Natural killer cell (primary cell): ENCODE data around the gene SDCBP2. TPM values are rescaled to one million over a fixed set of nuclear protein-coding genes. Genes with fewer than 3 reads are reported as not detected.

Experiments
- ATAC-seq, 3 donors: fragments of 150-1000 bp in 2 of 3; fragments of 200-7000 bp in 1 of 3; cut with Tn5 transposase; 1 replicate in 1 of 3; 2 replicates in 2 of 3; pipeline ENCODE4 v1.10.0; 2021; ENCODE audit warnings: mild to moderate bottlenecking in 2 of 3, moderate library complexity in 2 of 3
- DNase-seq, 2 donors: peaks; one replicate each; pipeline versions ENCODE4 v3.0.0 to v3.0.0-alpha.2; 2013 to 2021; ENCODE audit warnings: mixed read lengths in 1 of 2
- H3K27ac ChIP-seq: one replicate; pipeline ENCODE4 v1.5.1; 2013; ENCODE audit warnings: mild to moderate bottlenecking, low read length
- H3K27me3 ChIP-seq: one replicate; pipeline ENCODE4 v1.6.1; 2013; ENCODE audit warnings: low read length; ENCODE audit not compliant: control insufficient read depth, insufficient read depth
- H3K36me3 ChIP-seq: one replicate; pipeline ENCODE4 v1.6.1; 2013; ENCODE audit warnings: low read length; ENCODE audit not compliant: control insufficient read depth, insufficient read depth
- H3K4me1 ChIP-seq: one replicate; pipeline ENCODE4 v1.6.1; 2013; ENCODE audit warnings: low read length; ENCODE audit not compliant: control insufficient read depth, insufficient read depth
- H3K4me3 ChIP-seq: one replicate; pipeline ENCODE4 v1.5.1; 2013; ENCODE audit warnings: low read length
- H3K9me3 ChIP-seq: one replicate; pipeline ENCODE4 v1.6.1; 2013; ENCODE audit warnings: low read length; ENCODE audit not compliant: control insufficient read depth, insufficient read depth
- H3K27ac Mint-ChIP-seq, 2 donors: one replicate each; pipeline ENCODE4 v1.8.0; 2022; ENCODE audit warnings: mild to moderate bottlenecking in 2 of 2, mixed read lengths in 2 of 2, moderate library complexity in 1 of 2
- H3K27me3 Mint-ChIP-seq, 2 donors: one replicate each; pipeline ENCODE4 v1.8.0; 2022; ENCODE audit warnings: low read depth in 2 of 2, mixed read lengths in 2 of 2
- H3K36me3 Mint-ChIP-seq: one replicate; pipeline ENCODE4 v1.8.0; 2022; ENCODE audit warnings: mixed read lengths
- H3K4me1 Mint-ChIP-seq, 2 donors: one replicate each; pipeline ENCODE4 v1.8.0; 2022; ENCODE audit warnings: mixed read lengths in 2 of 2
- H3K4me3 Mint-ChIP-seq: one replicate; pipeline ENCODE4 v1.8.0; 2022; ENCODE audit warnings: mild to moderate bottlenecking, moderate library complexity, mixed read lengths
- H3K9me3 Mint-ChIP-seq, 2 donors: one replicate each; pipeline ENCODE4 v1.8.0; 2022; ENCODE audit warnings: mixed read lengths in 2 of 2
- WGBS: methylation state at CpG from one replicate; pipeline ENCODE4 v1.1.7; 2013; ENCODE audit warnings: missing lambda C conversion rate; ENCODE audit not compliant: insufficient coverage; 5-methylcytosine and 5-hydroxymethylcytosine counted together
- intact Hi-C: fragments of 100-400 bp; cut with micrococcal nuclease; formaldehyde crosslinking; loops from one replicate; pipeline ENCODE4 v1.14.2; 2022
- total RNA-seq, 4 donors: library from RNA; stranded (reverse); fragments of 120-200 nt in 1 of 4; gene quantifications; one replicate each; pipeline versions ENCODE4 v1.2.3 to v1.2.4, GENCODE V29; 2013 to 2022
- TF ChIP-seq, protein P1 (sequence below): fragments of 200-600 bp; IDR thresholded peaks from one replicate; pipeline ENCODE4 v1.8.0; 2022; ENCODE audit warnings: antibody characterized with exemption

The SDCBP2 gene
- total RNA-seq, 3 donors from 2014 or later (not counting 1 experiment from before 2014, with no cell fraction given) = 2.0 to 2.7 (median 2.6) TPM

GRCh38 chr20:1264727-1265126 lies 64.2 kb downstream of the SDCBP2 start:
- H3K9me3 ChIP-seq = no peaks in the 10 kb centered on the region
- H3K36me3 ChIP-seq = no peaks in the 10 kb centered on the region
- no peaks in the 10 kb centered on the region for H3K9me3 Mint-ChIP-seq
- DNase-seq (no peak), ATAC-seq (no peak)
- peaks cover 13% of the 10 kb centered on the region for H3K4me1 ChIP-seq
- no peak overlapping the region for H3K4me3 ChIP-seq
- H3K36me3 Mint-ChIP-seq = no peaks in the 10 kb centered on the region
- H3K4me1 Mint-ChIP-seq = peaks cover 22 to 32% of the 10 kb centered on the region in 2 donors
- H3K27me3 ChIP-seq = peaks cover 10% of the 10 kb centered on the region
- peak overlapping the region; percentile 87 to 92 for H3K27ac Mint-ChIP-seq
- TF ChIP-seq, protein P1, sequence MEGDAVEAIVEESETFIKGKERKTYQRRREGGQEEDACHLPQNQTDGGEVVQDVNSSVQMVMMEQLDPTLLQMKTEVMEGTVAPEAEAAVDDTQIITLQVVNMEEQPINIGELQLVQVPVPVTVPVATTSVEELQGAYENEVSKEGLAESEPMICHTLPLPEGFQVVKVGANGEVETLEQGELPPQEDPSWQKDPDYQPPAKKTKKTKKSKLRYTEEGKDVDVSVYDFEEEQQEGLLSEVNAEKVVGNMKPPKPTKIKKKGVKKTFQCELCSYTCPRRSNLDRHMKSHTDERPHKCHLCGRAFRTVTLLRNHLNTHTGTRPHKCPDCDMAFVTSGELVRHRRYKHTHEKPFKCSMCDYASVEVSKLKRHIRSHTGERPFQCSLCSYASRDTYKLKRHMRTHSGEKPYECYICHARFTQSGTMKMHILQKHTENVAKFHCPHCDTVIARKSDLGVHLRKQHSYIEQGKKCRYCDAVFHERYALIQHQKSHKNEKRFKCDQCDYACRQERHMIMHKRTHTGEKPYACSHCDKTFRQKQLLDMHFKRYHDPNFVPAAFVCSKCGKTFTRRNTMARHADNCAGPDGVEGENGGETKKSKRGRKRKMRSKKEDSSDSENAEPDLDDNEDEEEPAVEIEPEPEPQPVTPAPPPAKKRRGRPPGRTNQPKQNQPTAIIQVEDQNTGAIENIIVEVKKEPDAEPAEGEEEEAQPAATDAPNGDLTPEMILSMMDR = no peak
- WGBS = 100% methylated on average over 2 of the region's 2 CpGs
- no peak overlapping the region for H3K27ac ChIP-seq
- intact Hi-C loops = no loop called here
- H3K4me3 Mint-ChIP-seq = peak overlapping the region; percentile 94
- peaks cover 0 to 12% of the 10 kb centered on the region in 2 donors for H3K27me3 Mint-ChIP-seq

GRCh38 chr20:1263853-1264252 lies 65.1 kb downstream of the SDCBP2 start:
- ATAC-seq (no peak), DNase-seq (peak in 1 of 2 donors; percentile 31)
- no peak overlapping the region for H3K4me3 Mint-ChIP-seq
- Histone ChIP-seq H3K9me3 (no peaks in the 10 kb centered on the region), H3K36me3 (no peaks in the 10 kb centered on the region), H3K27me3 (peaks cover 10% of the 10 kb centered on the region), H3K27ac (no peak overlapping the region), H3K4me3 (no peak overlapping the region), H3K4me1 (peaks cover 13% of the 10 kb centered on the region)
- no peaks in the 10 kb centered on the region for H3K36me3 Mint-ChIP-seq
- H3K4me1 Mint-ChIP-seq = peaks cover 22 to 31% of the 10 kb centered on the region in 2 donors
- no peaks in the 10 kb centered on the region for H3K9me3 Mint-ChIP-seq
- peaks cover 0 to 12% of the 10 kb centered on the region in 2 donors for H3K27me3 Mint-ChIP-seq
- 83% methylated on average over 1 of the region's 1 CpG for WGBS
- intact Hi-C loops = no loop called here
- H3K27ac Mint-ChIP-seq = no peak overlapping the region
- TF ChIP-seq, protein P1 = no peak

Other genes starting within 250 kb of the SDCBP2 start
- gene PSMF1, start 210.5 kb downstream of the SDCBP2 start, total RNA-seq = 100 to 1,000 TPM in 2 of 3 donors, 10 to 100 TPM in 1; 97.1 to 107 (median 101) TPM
- under 1 TPM in 1 of 3 donors, not detected in 2; 0.35 TPM for gene TMEM74B, start 144.2 kb downstream of the SDCBP2 start, total RNA-seq
- gene C20orf202, start 125.7 kb downstream of the SDCBP2 start, total RNA-seq = under 1 TPM; 0.16 to 0.75 (median 0.60) TPM
- not detected for gene RAD21L1, start 103.1 kb downstream of the SDCBP2 start, total RNA-seq
- gene SNPH, start 62.8 kb downstream of the SDCBP2 start, total RNA-seq = 1 to 10 TPM; 3.1 to 5.9 (median 5.8) TPM
- gene FKBP1A, start 63.9 kb upstream of the SDCBP2 start, total RNA-seq = 10 to 100 TPM; 74.6 to 76.4 (median 75.4) TPM
- 10 to 100 TPM; 53.9 to 69.0 (median 66.2) TPM for gene NSFL1C, start 137.7 kb upstream of the SDCBP2 start, total RNA-seq
- 1 to 10 TPM; 1.1 to 2.2 (median 1.5) TPM for gene SIRPB2, start 162.3 kb upstream of the SDCBP2 start, total RNA-seq
- not detected for gene SIRPD, start 228.6 kb upstream of the SDCBP2 start, total RNA-seq